WTC11 (cell line): ENCODE results near the gene TM9SF3. TPM values are rescaled to one million over a fixed set of nuclear protein-coding genes. Genes with fewer than 3 reads are reported as not detected.
A peak's percentile ranks its signal among the peaks of the same experiment; 100 is the strongest.

Experiments used
- ATAC-seq: fragments of 200-7000 bp; cut with Tn5 transposase; 2 replicates; pipeline ENCODE4 v1.10.0; 2021; ENCODE audit warnings: mild to moderate bottlenecking, moderate library complexity
- CTCF ChIA-PET: fragments of 300-600 bp; sonication (Branson Sonifier 250); formaldehyde crosslinking; loops from one replicate; lab custom pipeline; 2021; ENCODE audit warnings: antibody characterized with exemption; lab: Charles Lee
- POLR2A ChIA-PET: fragments of 350-600 bp; sonication (Branson Sonifier 250); formaldehyde crosslinking; loops from one replicate; lab custom pipeline; 2021; ENCODE audit warnings: antibody characterized with exemption; lab: Charles Lee
- DNase-seq: peaks from one replicate; pipeline ENCODE4 v3.0.0; 2021; ENCODE audit warnings: low spot score
- H3K27ac Mint-ChIP-seq: 2 replicates; pipeline ENCODE4 v1.8.0; 2021; ENCODE audit warnings: mixed read lengths
- H3K27me3 Mint-ChIP-seq: 2 replicates; pipeline ENCODE4 v1.8.0; 2021; ENCODE audit warnings: low read depth, mild to moderate bottlenecking, moderate library complexity, mixed read lengths
- H3K36me3 Mint-ChIP-seq: 2 replicates; pipeline ENCODE4 v1.8.0; 2021; ENCODE audit warnings: mixed read lengths
- H3K4me1 Mint-ChIP-seq: 2 replicates; pipeline ENCODE4 v1.8.0; 2022; ENCODE audit warnings: mixed read lengths
- H3K4me3 Mint-ChIP-seq: 2 replicates; pipeline ENCODE4 v1.8.0; 2021; ENCODE audit warnings: mild to moderate bottlenecking, moderate library complexity, mixed read lengths
- H3K9me3 Mint-ChIP-seq: 2 replicates; pipeline ENCODE4 v1.8.0; 2021; ENCODE audit warnings: mixed read lengths
- ATF1 ChIP-seq: sonication (generic); formaldehyde crosslinking; IDR thresholded peaks from 2 replicates; pipeline ENCODE4 v1.8.1; 2023; ENCODE audit warnings: mild to moderate bottlenecking, moderate library complexity, missing genetic modification reagents
- ESRRA ChIP-seq: sonication (generic); formaldehyde crosslinking; IDR thresholded peaks from 2 replicates; pipeline ENCODE4 v1.8.1; 2022; ENCODE audit warnings: mild to moderate bottlenecking, missing genetic modification reagents, borderline replicate concordance
- GTF2I ChIP-seq: fragments of 250-450 bp; sonication (Bioruptor Pico); conservative IDR thresholded peaks from 2 replicates; pipeline ENCODE4 v1.4.0; 2021; ENCODE audit warnings: mild to moderate bottlenecking
- KAT7 ChIP-seq: sonication (generic); formaldehyde crosslinking; IDR thresholded peaks from 2 replicates; pipeline ENCODE4 v1.8.1; 2023; ENCODE audit warnings: missing genetic modification reagents, mild to moderate bottlenecking, borderline replicate concordance
- NR3C1 ChIP-seq: sonication (generic); formaldehyde crosslinking; conservative IDR thresholded peaks from 2 replicates; pipeline ENCODE4 v1.8.1; 2023; ENCODE audit warnings: low read depth, mild to moderate bottlenecking, missing genetic modification reagents
- OVOL2 ChIP-seq: fragments of 250-450 bp; sonication (Bioruptor Pico); IDR thresholded peaks from 2 replicates; pipeline ENCODE4 v1.9.0; 2021; ENCODE audit warnings: mild to moderate bottlenecking, borderline replicate concordance
- RELA ChIP-seq: sonication (generic); formaldehyde crosslinking; IDR thresholded peaks from 2 replicates; pipeline ENCODE4 v1.8.1; 2022; ENCODE audit warnings: missing genetic modification reagents, mild to moderate bottlenecking, borderline replicate concordance
- TEAD1 ChIP-seq: sonication (generic); formaldehyde crosslinking; IDR thresholded peaks from 2 replicates; pipeline ENCODE4 v1.8.0; 2022; ENCODE audit warnings: mild to moderate bottlenecking, missing genetic modification reagents
- TEAD4 ChIP-seq: sonication (generic); formaldehyde crosslinking; IDR thresholded peaks from 2 replicates; pipeline ENCODE4 v1.8.0; 2022; ENCODE audit warnings: mild to moderate bottlenecking, missing genetic modification reagents
- USF1 ChIP-seq: sonication (generic); formaldehyde crosslinking; IDR thresholded peaks from 2 replicates; pipeline ENCODE4 v1.8.0; 2022; ENCODE audit warnings: mild to moderate bottlenecking, missing genetic modification reagents
- ZBTB21 ChIP-seq: sonication (generic); formaldehyde crosslinking; IDR thresholded peaks from 2 replicates; pipeline ENCODE4 v1.8.1; 2023; ENCODE audit warnings: mild to moderate bottlenecking, missing genetic modification reagents, borderline replicate concordance
- ZNF219 ChIP-seq: sonication (generic); formaldehyde crosslinking; IDR thresholded peaks from 2 replicates; pipeline ENCODE4 v1.8.0; 2023; ENCODE audit warnings: missing genetic modification reagents, mild to moderate bottlenecking, borderline replicate concordance
- ZNF263 ChIP-seq: sonication (generic); formaldehyde crosslinking; IDR thresholded peaks from 2 replicates; pipeline ENCODE4 v1.8.1; 2022; ENCODE audit warnings: low read depth, mild to moderate bottlenecking, moderate library complexity, missing genetic modification reagents
- ZNF423 ChIP-seq: fragments of 250-450 bp; sonication (Bioruptor Pico); IDR thresholded peaks from 2 replicates; pipeline ENCODE4 v2.1.2; 2022; ENCODE audit warnings: mild to moderate bottlenecking, moderate library complexity
- total RNA-seq: library from RNA; stranded (reverse); gene quantifications from 3 replicates; pipeline ENCODE4 v1.2.3, GENCODE V29; 2021
- TF ChIP-seq, protein P1 (sequence below): fragments of 200-600 bp; IDR thresholded peaks from 2 replicates; pipeline ENCODE4 v1.8.0; 2022; ENCODE audit warnings: antibody characterized with exemption
- TF ChIP-seq, protein P2 (sequence below): fragments of 250-450 bp; sonication (Bioruptor Pico); IDR thresholded peaks from 2 replicates; pipeline ENCODE4 v1.9.0; 2021; ENCODE audit warnings: mild to moderate bottlenecking
- TF ChIP-seq, protein P3 (sequence below): sonication (generic); formaldehyde crosslinking; IDR thresholded peaks from 2 replicates; pipeline ENCODE4 v1.8.0; 2022; ENCODE audit warnings: mild to moderate bottlenecking, missing genetic modification reagents
- TF ChIP-seq, protein P4 (sequence below): sonication (generic); formaldehyde crosslinking; IDR thresholded peaks from 2 replicates; pipeline ENCODE4 v1.8.0; 2023; ENCODE audit warnings: missing genetic modification reagents, mild to moderate bottlenecking, borderline replicate concordance

TM9SF3 gene
- total RNA-seq, 1 experiment from 2014 or later = 116 TPM

DNA sequence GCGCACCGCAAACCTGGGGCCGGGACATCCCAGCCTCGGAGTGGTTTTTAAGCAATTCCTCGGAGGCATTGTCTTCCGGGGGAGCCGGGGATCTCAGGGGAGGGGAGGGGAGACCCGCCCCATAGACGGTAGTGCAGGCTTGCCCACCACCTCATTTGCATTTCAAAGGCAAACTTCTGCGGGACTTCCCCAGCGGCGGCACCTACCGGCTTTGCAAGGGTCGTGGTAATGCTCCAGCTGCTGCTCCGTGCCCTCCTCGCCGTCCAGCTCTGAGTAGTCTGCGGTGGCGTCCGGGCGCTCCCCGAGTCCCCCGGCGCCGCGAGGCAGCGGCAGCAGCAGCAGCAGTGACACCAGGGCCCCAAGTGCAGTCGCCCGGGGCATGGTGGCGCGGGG is 73.5 kb downstream of the TM9SF3 start:
- peak; percentile 3 for ATAC-seq
- Mint-ChIP-seq H3K4me1 (peaks cover 49% of the 10 kb centered on the region), H3K27ac (no peak overlapping the region), H3K27me3 (peaks cover 43% of the 10 kb centered on the region), H3K4me3 (peak overlapping the region; percentile 77), H3K36me3 (no peaks in the 10 kb centered on the region), H3K9me3 (no peaks in the 10 kb centered on the region)
- ChIA-PET POLR2A (interaction anchor here (0.5 to 1.0 kb wide), 3 partner anchors 22 to 814 kb away, joined by 3 to 4 read pairs (median 3); no protein-coding TSS in a partner anchor), CTCF (interaction anchor here (0.5 to 7.9 kb wide), 49 partner anchors 9 to 554 kb away, joined by 3 to 240 read pairs (median 6); no protein-coding TSS in a partner anchor)
- DNase-seq = no peak
- no peak for TF ChIP-seq NR3C1
- 0 out of 2 replicates have a peak, but pooled peaks have one; percentile 11 for TF ChIP-seq ZNF263
- TF ChIP-seq TEAD4 (CRISPR knock-in tag) = 0 out of 2 replicates have a peak, but pooled peaks have one; percentile 19

GRCh38 chr10:96512524-96513304 is 74.1 kb downstream of the TM9SF3 start:
- peak; percentile 63 for DNase-seq
- Mint-ChIP-seq H3K4me1 (peaks cover 49% of the 10 kb centered on the region), H3K9me3 (no peaks in the 10 kb centered on the region), H3K27me3 (peaks cover 43% of the 10 kb centered on the region), H3K4me3 (peak overlapping the region; percentile 77), H3K27ac (no peak overlapping the region), H3K36me3 (no peaks in the 10 kb centered on the region)
- CTCF ChIA-PET = interaction anchor here (0.5 to 7.9 kb wide), 34 partner anchors 10 to 555 kb away, joined by 3 to 240 read pairs (median 6); no protein-coding TSS in a partner anchor
- TF ChIP-seq USF1 (CRISPR knock-in tag) (peak; percentile 43; the same call in 1 of the 2 replicates), ATF1 (CRISPR knock-in tag) (peak; percentile 67; the same call in 1 of the 2 replicates), ZNF219 (CRISPR knock-in tag) (0 out of 2 replicates have a peak, but pooled peaks have one; percentile 52), OVOL2 (no peak), RELA (CRISPR knock-in tag) (0 out of 2 replicates have a peak, but pooled peaks have one; percentile 59), GTF2I (CRISPR knock-in tag) (no peak), KAT7 (CRISPR knock-in tag) (0 out of 2 replicates have a peak, but pooled peaks have one; percentile 32), ZNF423 (peak; percentile 77), TEAD1 (CRISPR knock-in tag) (0 out of 2 replicates have a peak, but pooled peaks have one; percentile 25), ESRRA (CRISPR knock-in tag) (peak; percentile 16; the same call in 1 of the 2 replicates), ZBTB21 (0 out of 2 replicates have a peak, but pooled peaks have one; percentile 15)
- TF ChIP-seq, protein P1, sequence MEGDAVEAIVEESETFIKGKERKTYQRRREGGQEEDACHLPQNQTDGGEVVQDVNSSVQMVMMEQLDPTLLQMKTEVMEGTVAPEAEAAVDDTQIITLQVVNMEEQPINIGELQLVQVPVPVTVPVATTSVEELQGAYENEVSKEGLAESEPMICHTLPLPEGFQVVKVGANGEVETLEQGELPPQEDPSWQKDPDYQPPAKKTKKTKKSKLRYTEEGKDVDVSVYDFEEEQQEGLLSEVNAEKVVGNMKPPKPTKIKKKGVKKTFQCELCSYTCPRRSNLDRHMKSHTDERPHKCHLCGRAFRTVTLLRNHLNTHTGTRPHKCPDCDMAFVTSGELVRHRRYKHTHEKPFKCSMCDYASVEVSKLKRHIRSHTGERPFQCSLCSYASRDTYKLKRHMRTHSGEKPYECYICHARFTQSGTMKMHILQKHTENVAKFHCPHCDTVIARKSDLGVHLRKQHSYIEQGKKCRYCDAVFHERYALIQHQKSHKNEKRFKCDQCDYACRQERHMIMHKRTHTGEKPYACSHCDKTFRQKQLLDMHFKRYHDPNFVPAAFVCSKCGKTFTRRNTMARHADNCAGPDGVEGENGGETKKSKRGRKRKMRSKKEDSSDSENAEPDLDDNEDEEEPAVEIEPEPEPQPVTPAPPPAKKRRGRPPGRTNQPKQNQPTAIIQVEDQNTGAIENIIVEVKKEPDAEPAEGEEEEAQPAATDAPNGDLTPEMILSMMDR = no peak
- TF ChIP-seq, protein P2, sequence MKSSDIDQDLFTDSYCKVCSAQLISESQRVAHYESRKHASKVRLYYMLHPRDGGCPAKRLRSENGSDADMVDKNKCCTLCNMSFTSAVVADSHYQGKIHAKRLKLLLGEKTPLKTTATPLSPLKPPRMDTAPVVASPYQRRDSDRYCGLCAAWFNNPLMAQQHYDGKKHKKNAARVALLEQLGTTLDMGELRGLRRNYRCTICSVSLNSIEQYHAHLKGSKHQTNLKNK (CRISPR knock-in tag) = no peak
- TF ChIP-seq, protein P3, sequence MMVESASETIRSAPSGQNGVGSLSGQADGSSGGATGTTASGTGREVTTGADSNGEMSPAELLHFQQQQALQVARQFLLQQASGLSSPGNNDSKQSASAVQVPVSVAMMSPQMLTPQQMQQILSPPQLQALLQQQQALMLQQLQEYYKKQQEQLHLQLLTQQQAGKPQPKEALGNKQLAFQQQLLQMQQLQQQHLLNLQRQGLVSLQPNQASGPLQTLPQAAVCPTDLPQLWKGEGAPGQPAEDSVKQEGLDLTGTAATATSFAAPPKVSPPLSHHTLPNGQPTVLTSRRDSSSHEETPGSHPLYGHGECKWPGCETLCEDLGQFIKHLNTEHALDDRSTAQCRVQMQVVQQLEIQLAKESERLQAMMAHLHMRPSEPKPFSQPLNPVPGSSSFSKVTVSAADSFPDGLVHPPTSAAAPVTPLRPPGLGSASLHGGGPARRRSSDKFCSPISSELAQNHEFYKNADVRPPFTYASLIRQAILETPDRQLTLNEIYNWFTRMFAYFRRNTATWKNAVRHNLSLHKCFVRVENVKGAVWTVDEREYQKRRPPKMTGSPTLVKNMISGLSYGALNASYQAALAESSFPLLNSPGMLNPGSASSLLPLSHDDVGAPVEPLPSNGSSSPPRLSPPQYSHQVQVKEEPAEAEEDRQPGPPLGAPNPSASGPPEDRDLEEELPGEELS = 0 out of 2 replicates have a peak, but pooled peaks have one; percentile 17
- TF ChIP-seq, protein P4, sequence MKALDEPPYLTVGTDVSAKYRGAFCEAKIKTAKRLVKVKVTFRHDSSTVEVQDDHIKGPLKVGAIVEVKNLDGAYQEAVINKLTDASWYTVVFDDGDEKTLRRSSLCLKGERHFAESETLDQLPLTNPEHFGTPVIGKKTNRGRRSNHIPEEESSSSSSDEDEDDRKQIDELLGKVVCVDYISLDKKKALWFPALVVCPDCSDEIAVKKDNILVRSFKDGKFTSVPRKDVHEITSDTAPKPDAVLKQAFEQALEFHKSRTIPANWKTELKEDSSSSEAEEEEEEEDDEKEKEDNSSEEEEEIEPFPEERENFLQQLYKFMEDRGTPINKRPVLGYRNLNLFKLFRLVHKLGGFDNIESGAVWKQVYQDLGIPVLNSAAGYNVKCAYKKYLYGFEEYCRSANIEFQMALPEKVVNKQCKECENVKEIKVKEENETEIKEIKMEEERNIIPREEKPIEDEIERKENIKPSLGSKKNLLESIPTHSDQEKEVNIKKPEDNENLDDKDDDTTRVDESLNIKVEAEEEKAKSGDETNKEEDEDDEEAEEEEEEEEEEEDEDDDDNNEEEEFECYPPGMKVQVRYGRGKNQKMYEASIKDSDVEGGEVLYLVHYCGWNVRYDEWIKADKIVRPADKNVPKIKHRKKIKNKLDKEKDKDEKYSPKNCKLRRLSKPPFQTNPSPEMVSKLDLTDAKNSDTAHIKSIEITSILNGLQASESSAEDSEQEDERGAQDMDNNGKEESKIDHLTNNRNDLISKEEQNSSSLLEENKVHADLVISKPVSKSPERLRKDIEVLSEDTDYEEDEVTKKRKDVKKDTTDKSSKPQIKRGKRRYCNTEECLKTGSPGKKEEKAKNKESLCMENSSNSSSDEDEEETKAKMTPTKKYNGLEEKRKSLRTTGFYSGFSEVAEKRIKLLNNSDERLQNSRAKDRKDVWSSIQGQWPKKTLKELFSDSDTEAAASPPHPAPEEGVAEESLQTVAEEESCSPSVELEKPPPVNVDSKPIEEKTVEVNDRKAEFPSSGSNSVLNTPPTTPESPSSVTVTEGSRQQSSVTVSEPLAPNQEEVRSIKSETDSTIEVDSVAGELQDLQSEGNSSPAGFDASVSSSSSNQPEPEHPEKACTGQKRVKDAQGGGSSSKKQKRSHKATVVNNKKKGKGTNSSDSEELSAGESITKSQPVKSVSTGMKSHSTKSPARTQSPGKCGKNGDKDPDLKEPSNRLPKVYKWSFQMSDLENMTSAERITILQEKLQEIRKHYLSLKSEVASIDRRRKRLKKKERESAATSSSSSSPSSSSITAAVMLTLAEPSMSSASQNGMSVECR = peak; percentile 66; the same call in 1 of the 2 replicates
- ATAC-seq = 0 out of 2 replicates have a peak, but pooled peaks have one; percentile 0
- POLR2A ChIA-PET = interaction anchor here (0.5 to 0.9 kb wide), 3 partner anchors 43 to 815 kb away, joined by 3 read pairs; no protein-coding TSS in a partner anchor
